ENCODE results near the gene PALS1. TPM values are rescaled to one million over a fixed set of nuclear protein-coding genes. Genes with fewer than 3 reads are reported as not detected.

PALS1 gene
- total RNA-seq, 4 donors from 2014 or later, result 18.9 to 28.6 (median 25.8) TPM

DNA sequence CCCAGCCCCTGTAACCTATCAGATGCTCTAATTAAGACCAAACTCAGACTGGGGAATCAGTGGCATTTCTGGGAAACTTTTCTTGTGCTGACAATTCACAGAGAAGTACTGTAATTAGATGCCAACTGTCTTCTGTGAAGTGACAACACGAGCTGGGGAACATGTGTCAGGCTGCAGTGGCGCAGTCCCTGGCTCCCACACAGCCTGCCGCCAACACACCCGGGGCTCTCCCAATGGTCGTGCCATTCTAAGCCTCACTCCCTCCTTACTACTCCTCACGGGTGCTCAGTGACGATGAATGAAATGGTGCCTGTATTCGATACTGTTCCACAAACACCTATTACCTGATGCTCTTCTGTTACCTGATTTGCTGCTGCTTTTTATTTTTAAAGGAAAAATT is 33.4 kb upstream of the PALS1 start:
- no peaks in the 10 kb centered on the region for H3K27me3 ChIP-seq
- no peaks in the 10 kb centered on the region for H3K36me3 ChIP-seq
- DNase-seq, result no peak
- no peak overlapping the region for H3K27ac ChIP-seq
- H3K4me1 ChIP-seq, result no peaks in the 10 kb centered on the region
- no peak overlapping the region for H3K4me3 ChIP-seq
- 89% methylated on average over 8 of the region's 8 CpGs for WGBS, 2 donors
- intact Hi-C loops (cut with DNase I), result no loop called here
- H3K9me3 ChIP-seq, result no peaks in the 10 kb centered on the region
- TF ChIP-seq CTCF (IDR thresholded peaks at IDR 0.05) (no peak), POLR2A (IDR thresholded peaks at IDR 0.05) (no peak)

DNA sequence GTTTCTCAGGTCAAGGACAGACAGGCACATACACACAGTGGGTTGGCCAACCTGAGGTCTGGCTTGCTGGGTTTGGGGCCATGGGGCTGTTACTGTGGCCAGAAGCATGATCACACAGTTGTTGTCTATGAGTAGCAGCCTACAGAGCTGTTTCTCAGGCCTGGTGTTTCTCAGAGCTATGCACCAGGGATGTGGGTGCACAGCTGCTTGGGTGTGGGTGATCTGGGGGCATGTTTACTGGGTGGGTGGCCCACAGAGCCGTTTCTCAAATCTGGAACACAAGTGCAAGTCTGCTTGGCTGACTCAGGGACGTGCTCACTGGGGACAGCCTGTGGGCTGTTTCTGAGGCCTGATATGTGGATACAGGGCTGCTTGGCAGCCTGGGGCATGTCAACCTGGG is 23.1 kb upstream of the PALS1 start:
- Histone ChIP-seq H3K27ac (no peak overlapping the region), H3K9me3 (no peaks in the 10 kb centered on the region), H3K36me3 (no peaks in the 10 kb centered on the region), H3K27me3 (no peaks in the 10 kb centered on the region), H3K4me1 (no peaks in the 10 kb centered on the region), H3K4me3 (no peak overlapping the region)
- WGBS, 2 donors, result 67% methylated on average over 2 of the region's 2 CpGs; no CpG with 5 or more reads in 1 of the 2 donors
- DNase-seq, result no peak
- intact Hi-C loops (cut with DNase I), result no loop called here
- TF ChIP-seq CTCF (IDR thresholded peaks at IDR 0.05) (no peak), POLR2A (IDR thresholded peaks at IDR 0.05) (no peak)

DNA sequence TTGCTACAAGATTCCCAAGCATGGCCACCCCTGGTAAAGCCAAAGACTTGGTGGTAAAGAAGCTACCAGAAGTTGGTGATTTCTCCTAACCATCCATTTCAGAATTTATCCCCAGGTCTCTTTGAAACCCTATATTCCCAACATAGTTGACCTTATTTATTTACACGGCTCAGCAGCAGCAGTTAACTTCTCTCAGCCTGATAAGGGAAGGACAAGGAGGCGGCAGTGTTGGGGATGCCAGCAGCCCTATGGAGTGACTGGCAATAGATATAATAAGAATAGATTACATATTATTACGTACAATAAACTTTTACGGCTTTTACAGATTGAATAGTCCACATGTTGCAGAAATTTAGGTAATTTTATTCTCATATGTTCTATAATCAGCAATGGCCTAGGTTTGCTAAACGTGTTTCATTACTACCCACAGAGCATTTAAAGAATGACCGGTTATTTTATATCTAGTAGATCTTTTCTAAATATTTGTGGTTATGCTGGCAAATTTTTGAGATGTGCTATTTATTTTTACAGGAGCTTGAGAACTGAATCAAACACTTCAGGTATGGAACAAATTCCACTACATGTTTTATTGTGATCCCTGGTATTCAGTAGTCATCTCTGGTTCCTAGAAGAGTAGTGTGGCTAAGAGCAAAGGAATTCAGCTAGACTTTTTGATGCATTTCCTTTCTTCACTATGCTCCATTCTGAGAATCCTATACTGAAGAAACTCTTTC is 19.8 kb upstream of the PALS1 start:
- no peak for DNase-seq
- H3K4me1 ChIP-seq, result no peaks in the 10 kb centered on the region
- intact Hi-C loops (cut with DNase I), result no loop called here
- 83 to 84% methylated on average over 6 of the region's 6 CpGs for WGBS, 2 donors
- H3K36me3 ChIP-seq, result no peaks in the 10 kb centered on the region
- TF ChIP-seq POLR2A (IDR thresholded peaks at IDR 0.05) (no peak), CTCF (IDR thresholded peaks at IDR 0.05) (no peak)
- H3K27me3 ChIP-seq, result no peaks in the 10 kb centered on the region
- H3K9me3 ChIP-seq, result no peaks in the 10 kb centered on the region
- no peak overlapping the region for H3K4me3 ChIP-seq
- H3K27ac ChIP-seq, result no peak overlapping the region

- Histone ChIP-seq H3K4me1 (no peaks in the 10 kb centered on the region), H3K27me3 (no peaks in the 10 kb centered on the region), H3K36me3 (no peaks in the 10 kb centered on the region), H3K9me3 (no peaks in the 10 kb centered on the region), H3K4me3 (no peak overlapping the region), H3K27ac (no peak overlapping the region)
- 90 to 92% methylated on average over 4 of the region's 4 CpGs for WGBS, 2 donors
- intact Hi-C loops (cut with DNase I), result no loop called here
- TF ChIP-seq CTCF (IDR thresholded peaks at IDR 0.05), result no peak
- TF ChIP-seq POLR2A (IDR thresholded peaks at IDR 0.05), result no peak
- DNase-seq, result no peak
Measured at GRCh38 chr14:67221982-67222328, 19.3 kb upstream of the PALS1 start.

- Histone ChIP-seq H3K36me3 (no peaks in the 10 kb centered on the region), H3K4me3 (no peak overlapping the region), H3K27ac (no peak overlapping the region), H3K27me3 (no peaks in the 10 kb centered on the region), H3K4me1 (no peaks in the 10 kb centered on the region), H3K9me3 (no peaks in the 10 kb centered on the region)
- no peak for TF ChIP-seq POLR2A (IDR thresholded peaks at IDR 0.05)
- no peak for TF ChIP-seq CTCF (IDR thresholded peaks at IDR 0.05)
- 90 to 92% methylated on average over 4 of the region's 4 CpGs for WGBS, 2 donors
- no peak for DNase-seq
- intact Hi-C loops (cut with DNase I), result no loop called here
Measured at GRCh38 chr14:67225523-67225922, 15.7 kb upstream of the PALS1 start.
